ENCODE measurements around the gene CGB8. TPM values are rescaled to one million over a fixed set of nuclear protein-coding genes. Genes with fewer than 3 reads are reported as not detected.
"Not testable (repeated sequence)": the region's sequence is repeated elsewhere in the genome, so short reads cannot be mapped to it uniquely, and the experiment has no call there.

CGB8 gene
- total RNA-seq, 2 donors from 2014 or later, result not detected

DNA sequence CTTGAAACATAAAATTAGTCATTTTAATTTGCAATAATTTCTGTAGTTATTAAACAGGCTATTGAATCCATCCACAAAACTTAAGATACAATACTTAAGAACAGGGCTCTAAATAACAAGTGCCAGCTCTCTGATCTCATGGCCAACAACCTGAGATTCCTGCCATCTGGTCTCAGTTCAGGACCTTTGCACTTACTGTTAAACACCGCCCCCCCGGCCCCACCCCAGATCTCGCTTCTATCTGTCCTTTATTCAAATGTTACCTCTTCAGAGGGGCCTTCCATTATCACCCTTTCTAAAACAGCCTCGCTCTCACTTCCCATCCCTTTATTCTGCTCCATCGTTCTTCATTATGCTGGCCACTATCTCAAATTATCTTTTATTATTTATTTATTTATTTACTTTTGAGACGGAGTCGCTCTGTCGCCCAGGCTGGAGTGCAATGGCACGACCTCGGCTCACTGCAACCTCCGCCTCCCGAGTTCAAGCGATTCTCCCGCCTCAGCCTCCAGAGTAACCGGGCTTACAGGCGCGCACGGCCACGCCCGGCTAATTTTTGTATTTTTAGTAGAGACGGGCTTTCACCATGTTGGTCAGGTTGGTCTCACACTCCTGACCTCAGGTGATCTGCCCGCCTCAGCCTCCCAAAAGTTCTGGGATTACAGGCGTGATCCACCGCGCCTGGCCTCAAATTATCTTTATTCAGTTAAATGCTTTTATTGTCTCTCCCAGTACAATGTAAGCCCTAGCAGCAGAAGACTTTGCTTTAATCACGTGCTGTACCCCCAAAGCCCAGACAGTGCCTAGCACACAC is 35.5 kb upstream of the CGB8 start:
- no peaks in the 10 kb centered on the region for H3K27me3 ChIP-seq (replicated peaks; ENCODE audit: insufficient read depth)
- intact Hi-C loops (cut with DNase I), result no loop called here
- TF ChIP-seq, protein P1, sequence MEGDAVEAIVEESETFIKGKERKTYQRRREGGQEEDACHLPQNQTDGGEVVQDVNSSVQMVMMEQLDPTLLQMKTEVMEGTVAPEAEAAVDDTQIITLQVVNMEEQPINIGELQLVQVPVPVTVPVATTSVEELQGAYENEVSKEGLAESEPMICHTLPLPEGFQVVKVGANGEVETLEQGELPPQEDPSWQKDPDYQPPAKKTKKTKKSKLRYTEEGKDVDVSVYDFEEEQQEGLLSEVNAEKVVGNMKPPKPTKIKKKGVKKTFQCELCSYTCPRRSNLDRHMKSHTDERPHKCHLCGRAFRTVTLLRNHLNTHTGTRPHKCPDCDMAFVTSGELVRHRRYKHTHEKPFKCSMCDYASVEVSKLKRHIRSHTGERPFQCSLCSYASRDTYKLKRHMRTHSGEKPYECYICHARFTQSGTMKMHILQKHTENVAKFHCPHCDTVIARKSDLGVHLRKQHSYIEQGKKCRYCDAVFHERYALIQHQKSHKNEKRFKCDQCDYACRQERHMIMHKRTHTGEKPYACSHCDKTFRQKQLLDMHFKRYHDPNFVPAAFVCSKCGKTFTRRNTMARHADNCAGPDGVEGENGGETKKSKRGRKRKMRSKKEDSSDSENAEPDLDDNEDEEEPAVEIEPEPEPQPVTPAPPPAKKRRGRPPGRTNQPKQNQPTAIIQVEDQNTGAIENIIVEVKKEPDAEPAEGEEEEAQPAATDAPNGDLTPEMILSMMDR (IDR thresholded peaks at IDR 0.05), result no peak
- TF ChIP-seq POLR2A (IDR thresholded peaks at IDR 0.05), result no peak
- no peak for TF ChIP-seq POLR2AphosphoS5 (IDR thresholded peaks at IDR 0.05)
- 62% methylated on average over 26 of the region's 26 CpGs for WGBS
- H3K27ac ChIP-seq, result peak overlapping the region; percentile 86
- H3K4me1 ChIP-seq (replicated peaks), result peaks cover 11% of the 10 kb centered on the region
- no peak for DNase-seq (ENCODE audit: low spot score)
- H3K9me3 ChIP-seq, result no peaks in the 10 kb centered on the region
- H3K36me3 ChIP-seq, result no peaks in the 10 kb centered on the region
- peak overlapping the region; percentile 85 to 95 for H3K4me3 ChIP-seq

DNA sequence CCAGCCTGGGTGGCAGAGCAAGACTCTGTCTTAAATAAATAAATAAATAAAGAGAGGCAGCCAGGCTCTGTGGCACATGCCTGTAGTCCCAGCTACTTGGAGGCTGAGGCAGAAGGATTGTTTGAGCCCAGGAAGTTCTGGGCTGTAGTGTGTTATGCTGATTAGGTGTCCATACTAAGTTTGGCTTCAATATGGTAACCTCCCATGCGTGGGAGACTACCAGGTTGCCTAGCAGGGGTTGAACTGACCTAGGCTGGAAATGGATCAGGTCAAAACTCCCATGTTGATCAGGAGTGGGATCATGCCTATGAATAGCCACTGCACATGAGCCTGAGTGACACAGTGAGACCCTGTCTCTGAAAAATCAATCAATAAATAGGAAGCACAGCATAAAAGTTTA is 32.4 kb upstream of the CGB8 start:
- 92% methylated on average over 1 of the region's 1 CpG for WGBS
- H3K4me3 ChIP-seq, result no peak overlapping the region
- H3K27ac ChIP-seq, result no peak overlapping the region
- no peaks in the 10 kb centered on the region for H3K36me3 ChIP-seq
- peaks cover under 1% of the 10 kb centered on the region for H3K4me1 ChIP-seq (replicated peaks)
- H3K27me3 ChIP-seq (replicated peaks; ENCODE audit: insufficient read depth), result no peaks in the 10 kb centered on the region
- DNase-seq (ENCODE audit: low spot score), result no peak
- TF ChIP-seq POLR2A (IDR thresholded peaks at IDR 0.05), result no peak
- TF ChIP-seq, protein P1 (IDR thresholded peaks at IDR 0.05), result no peak
- no peak for TF ChIP-seq POLR2AphosphoS5 (IDR thresholded peaks at IDR 0.05)
- intact Hi-C loops (cut with DNase I), result no loop called here
- H3K9me3 ChIP-seq, result no peaks in the 10 kb centered on the region

GRCh38 chr19:49080392-49080791 is 31.5 kb upstream of the CGB8 start:
- intact Hi-C loops (cut with DNase I), result no loop called here
- H3K9me3 ChIP-seq, result no peaks in the 10 kb centered on the region
- no peaks in the 10 kb centered on the region for H3K27me3 ChIP-seq (replicated peaks; ENCODE audit: insufficient read depth)
- H3K36me3 ChIP-seq, result no peaks in the 10 kb centered on the region
- TF ChIP-seq POLR2AphosphoS5 (IDR thresholded peaks at IDR 0.05) (no peak), POLR2A (IDR thresholded peaks at IDR 0.05) (no peak)
- TF ChIP-seq, protein P1 (IDR thresholded peaks at IDR 0.05), result no peak
- DNase-seq (ENCODE audit: low spot score), result no peak
- no peak overlapping the region for H3K27ac ChIP-seq
- WGBS, result 78% methylated on average over 4 of the region's 4 CpGs
- no peak overlapping the region for H3K4me3 ChIP-seq
- H3K4me1 ChIP-seq (replicated peaks), result no peaks in the 10 kb centered on the region

DNA sequence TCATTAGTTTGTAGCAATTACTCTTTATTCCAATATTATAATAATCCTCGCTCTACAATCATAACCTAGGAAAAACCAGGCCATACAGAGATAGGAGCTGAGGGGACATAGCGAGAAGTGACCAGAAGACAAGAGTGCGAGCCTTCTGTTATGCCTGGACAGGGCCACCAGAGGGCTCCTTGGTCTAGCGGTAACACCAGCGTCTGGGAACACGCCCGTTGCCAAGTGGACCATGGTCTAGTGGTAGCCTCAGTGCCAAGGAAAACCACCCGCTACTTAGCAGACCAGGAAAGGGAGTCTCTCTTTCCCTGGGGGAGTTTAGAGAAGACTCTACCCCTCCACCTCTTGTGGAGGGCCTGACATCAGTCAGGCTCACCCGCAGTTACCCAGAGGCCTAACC is 26.0 kb upstream of the CGB8 start:
- peak; percentile 62 for DNase-seq (ENCODE audit: low spot score)
- H3K27ac ChIP-seq; H3K4me1 ChIP-seq (replicated peaks); H3K36me3 ChIP-seq; H3K27me3 ChIP-seq (replicated peaks; ENCODE audit: insufficient read depth); H3K9me3 ChIP-seq; intact Hi-C loops (cut with DNase I); H3K4me3 ChIP-seq: not testable (repeated sequence)
- 17% methylated on average over 9 of the region's 9 CpGs for WGBS
- TF ChIP-seq, protein P1 (IDR thresholded peaks at IDR 0.05), result peak; percentile 21 to 84 (median 64)
